A172 (cell line): ENCODE results near the gene PALM. TPM values are rescaled to one million over a fixed set of nuclear protein-coding genes. Genes with fewer than 3 reads are reported as not detected.
"Not testable (repeated sequence)": the region's sequence is repeated elsewhere in the genome, so short reads cannot be mapped to it uniquely, and the experiment has no call there.

ENCODE experiments used
- DNase-seq: peaks from one replicate; pipeline ENCODE4 v3.0.0-alpha.2; 2015; ENCODE audit warnings: low spot score
- total RNA-seq: library from RNA; depleted of rRNA; stranded (reverse); fragments of >200 nt; shearing (Covaris generic); gene quantifications from 2 replicates; pipeline ENCODE4 v1.2.3, GENCODE V29; 2014

PALM gene
- total RNA-seq, 1 experiment from 2014 or later: 42.9 TPM

- no peak for DNase-seq
These were observed 645 bp downstream of the PALM start for GRCh38 chr19:709196-709964.

- DNase-seq: no peak
These were observed 1.3 kb downstream of the PALM start for GRCh38 chr19:709965-710571.

DNA sequence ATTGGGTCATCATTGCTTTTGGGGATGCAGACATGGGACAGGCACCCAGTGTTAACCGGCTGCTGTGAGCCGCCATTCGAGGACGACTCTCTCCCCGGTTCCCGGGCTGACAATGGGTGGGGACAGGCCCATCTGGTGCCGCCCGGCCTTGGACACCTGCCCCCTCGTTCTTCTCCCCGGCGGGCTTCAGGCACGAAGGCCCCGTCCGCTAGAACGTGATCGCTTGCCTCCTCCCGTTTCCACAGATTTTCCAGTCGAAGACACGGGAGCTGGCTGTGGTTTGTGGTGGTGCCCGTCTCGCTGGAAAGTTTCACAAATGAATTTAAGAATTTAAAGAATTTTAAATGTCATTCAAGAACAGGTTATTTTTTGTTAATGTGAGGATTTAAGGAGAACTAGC, 2.0 kb downstream of the PALM start:
- DNase-seq: no peak

DNA sequence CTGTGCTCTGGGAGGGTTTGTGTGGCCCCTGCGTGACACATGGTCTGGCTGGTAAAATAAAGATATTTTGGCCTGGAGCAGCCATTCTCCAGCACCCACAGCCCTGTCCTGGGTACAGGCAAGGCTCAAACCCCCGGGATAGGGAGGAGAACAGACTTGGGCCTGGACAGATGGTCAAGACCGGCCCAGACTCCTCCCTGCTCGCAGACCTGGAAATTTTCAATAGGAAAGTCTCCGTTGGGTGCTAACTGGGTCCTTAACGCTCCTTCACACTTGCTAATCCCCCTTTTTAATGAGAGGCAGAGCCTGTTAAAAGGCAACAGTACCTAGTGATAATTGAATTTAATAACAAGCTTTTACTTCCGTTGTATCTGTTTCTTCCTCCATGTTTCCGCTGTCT, 2.5 kb downstream of the PALM start:
- DNase-seq: no peak

DNA sequence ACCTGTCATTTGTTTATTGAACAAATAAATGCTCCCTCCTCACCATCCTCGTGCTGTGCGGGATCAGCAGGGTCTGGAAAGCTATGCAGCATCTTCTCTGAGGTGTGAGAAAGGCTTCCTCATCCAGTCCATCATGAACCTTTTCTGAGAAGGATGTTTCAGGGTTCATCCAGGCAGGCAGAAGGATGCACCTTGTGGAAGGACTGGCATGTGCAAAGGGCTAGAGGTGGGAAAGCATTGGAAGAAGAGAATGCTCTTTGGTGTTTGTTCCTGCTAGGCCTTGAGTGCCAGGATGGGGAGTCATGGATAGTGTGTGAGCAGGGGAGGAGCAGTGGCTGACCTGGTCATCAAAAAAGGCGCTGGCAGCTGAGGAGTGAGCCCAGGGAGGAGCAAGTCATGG, 6.6 kb downstream of the PALM start:
- DNase-seq: no peak

GRCh38 chr19:718251-718951, 9.7 kb downstream of the PALM start:
- DNase-seq: no peak

GRCh38 chr19:718991-719512, 10.3 kb downstream of the PALM start:
- no peak for DNase-seq

DNA sequence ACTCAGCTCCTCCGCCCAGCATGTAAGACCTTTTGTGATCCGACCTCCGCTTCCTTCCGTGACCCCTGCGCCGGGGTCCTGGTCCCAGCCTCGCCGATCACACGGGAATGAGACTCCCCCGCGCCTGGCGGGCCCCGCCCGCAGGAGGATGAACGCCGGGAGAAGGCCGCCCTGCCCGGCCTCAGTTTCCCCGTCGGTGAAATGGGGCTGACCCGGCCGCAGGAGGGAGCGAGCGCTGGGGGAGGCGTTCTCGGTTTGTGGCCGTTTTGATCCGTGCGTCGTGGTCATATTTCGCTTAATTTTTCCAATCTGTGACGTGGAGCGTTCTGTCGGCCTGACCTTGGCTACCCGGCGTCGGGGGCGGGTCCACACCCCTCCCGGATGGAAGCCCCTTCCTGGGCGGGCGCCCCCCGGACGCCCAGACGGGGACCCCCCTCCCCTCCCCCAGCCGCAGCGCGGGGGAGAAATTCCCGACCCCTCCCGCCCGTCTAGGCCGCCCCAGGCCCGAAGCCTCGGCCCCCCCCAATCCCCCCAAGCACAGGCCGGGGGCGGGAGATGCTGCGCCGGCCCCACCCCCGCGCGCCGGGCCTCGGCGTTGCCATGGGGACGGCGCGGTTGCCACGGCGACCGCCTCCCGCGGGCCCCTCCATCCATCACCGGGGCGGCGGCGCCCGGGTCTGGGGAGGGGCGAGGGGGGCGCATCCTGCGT, 11.1 kb downstream of the PALM start:
- DNase-seq: no peak

- DNase-seq: no peak
These were observed 11.8 kb downstream of the PALM start for GRCh38 chr19:720345-721160.

DNA sequence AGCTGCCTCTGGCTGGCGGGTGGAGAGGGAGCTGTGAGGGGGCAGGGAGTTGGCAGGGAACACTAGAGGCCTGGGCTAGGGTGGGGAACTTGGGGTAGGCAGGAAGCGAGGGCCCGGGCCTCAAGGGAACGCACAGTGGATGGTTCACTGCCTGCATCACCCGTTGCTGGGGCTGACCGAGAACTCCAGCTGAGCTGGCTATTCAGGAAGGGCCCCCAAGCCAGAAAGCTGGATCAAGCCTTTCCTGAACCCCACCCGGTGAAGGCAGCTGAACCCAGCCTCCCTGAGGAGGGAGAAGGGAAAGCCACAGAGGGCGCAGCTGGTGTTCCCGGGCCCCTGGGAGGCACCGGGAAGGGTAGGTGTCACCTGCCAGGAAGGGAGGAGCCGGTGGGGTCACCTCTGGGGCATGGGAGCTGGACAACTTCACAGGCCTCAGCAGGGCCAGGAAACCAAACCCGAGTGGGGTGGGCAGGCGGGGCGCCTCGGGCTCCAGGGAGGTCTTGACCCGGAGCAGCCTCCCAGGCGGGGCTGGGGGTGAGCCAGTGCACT, 13.9 kb downstream of the PALM start:
- DNase-seq: no peak

DNA sequence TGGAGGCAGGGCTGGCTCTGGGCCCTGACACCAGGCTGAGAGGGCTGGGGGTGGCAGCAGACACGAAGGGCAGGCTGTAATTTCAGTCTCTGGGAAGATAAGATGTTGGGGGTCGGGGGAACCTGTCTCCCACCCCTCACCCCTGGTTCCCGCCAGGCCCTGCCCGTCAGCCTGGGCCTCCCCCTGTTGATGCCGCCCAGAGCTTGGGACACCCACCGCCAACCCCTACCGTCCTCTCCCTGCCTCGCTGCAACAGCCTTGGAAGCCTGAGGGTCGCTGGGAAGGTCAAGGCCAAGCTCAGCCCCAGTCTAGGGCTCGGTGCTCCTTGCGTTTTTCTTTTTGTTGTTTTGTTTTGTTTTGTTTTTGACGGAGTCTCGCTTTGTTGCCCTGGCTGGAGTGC, 14.5 kb downstream of the PALM start:
- DNase-seq: no peak

DNA sequence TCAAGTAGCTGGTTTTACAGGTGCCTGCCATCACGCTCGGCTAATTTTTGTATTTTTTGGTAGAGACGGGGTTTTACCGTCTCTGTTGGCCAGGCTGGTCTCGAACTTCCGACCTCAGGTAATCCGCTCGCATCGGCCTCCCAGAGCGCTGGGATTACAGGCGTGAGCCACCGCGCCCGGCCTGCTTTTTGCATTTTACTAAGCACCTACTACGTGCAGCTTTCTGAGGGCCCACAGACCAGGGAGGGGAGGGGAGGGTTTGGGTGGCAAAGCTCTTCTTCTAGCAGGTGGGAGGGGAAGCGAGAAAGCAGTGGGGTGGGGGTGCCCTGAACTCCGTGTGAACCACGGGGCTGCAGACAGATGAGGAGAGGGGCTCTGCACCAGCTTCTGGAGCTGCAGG, 15.0 kb downstream of the PALM start:
- DNase-seq: no peak

- no peak for DNase-seq
These were observed 16.8 kb downstream of the PALM start for GRCh38 chr19:725461-726089.

- DNase-seq: no peak
These were observed 18.5 kb downstream of the PALM start for GRCh38 chr19:726993-727956.

GRCh38 chr19:728011-728410, 19.3 kb downstream of the PALM start:
- no peak for DNase-seq

GRCh38 chr19:729564-729963, 20.8 kb downstream of the PALM start:
- not testable (repeated sequence) for DNase-seq

DNA sequence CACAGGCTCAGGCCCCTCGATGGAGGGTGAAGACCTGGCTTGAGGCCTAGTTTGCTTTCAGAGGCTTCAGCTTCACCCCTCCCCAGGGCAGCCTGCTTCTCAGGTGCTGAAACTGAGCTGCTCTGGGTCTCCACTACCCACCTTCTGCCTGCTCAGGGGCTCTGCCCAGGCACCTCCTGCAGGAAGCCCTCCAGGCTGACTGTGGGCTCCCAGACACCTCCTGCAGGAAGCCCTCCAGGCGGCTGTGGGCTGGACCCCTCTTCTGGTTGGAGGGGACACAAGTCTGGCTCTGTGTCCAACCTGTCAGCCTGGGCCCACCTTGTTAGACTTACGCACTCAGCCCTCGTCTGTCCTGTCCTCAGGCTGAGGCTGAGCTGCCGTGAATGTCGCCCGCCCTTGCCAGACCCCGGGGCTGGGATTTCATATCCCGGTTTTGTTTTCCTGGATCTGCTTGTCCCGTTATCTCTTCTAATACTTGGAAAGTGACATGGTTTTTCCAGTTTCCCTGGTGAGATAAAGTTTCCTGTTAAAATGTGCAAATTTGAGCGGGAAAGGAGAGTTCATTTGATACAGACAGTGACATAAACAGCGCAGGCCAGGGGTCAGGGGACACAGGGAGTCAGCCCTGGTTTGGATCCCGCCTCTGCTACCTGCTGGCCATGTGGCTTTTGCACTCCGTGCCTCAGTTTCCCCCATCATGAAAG, 21.4 kb downstream of the PALM start:
- DNase-seq: no peak

DNA sequence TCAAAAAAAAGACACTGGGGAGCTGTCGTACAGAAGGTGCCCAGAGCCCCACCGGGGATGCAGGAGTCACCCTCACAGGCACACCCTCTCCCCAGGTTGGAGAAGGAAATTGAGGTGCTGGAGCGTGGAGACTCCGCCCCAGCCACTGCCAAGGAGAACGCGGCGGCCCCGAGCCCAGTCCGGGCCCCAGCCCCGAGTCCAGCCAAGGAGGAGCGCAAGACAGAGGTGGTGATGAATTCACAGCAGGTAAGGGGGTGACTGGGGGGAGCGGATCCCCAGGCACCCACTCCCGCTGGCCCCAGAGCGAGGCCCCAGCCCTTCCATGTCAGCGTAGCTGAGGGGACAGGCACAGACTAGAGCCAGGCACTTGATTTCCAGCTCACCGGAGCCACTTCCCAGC, 22.3 kb downstream of the PALM start:
- DNase-seq: no peak
